Measurements from ENCODE around the gene GEMIN8.

The GEMIN8 gene, protein sequence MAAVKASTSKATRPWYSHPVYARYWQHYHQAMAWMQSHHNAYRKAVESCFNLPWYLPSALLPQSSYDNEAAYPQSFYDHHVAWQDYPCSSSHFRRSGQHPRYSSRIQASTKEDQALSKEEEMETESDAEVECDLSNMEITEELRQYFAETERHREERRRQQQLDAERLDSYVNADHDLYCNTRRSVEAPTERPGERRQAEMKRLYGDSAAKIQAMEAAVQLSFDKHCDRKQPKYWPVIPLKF

DNA sequence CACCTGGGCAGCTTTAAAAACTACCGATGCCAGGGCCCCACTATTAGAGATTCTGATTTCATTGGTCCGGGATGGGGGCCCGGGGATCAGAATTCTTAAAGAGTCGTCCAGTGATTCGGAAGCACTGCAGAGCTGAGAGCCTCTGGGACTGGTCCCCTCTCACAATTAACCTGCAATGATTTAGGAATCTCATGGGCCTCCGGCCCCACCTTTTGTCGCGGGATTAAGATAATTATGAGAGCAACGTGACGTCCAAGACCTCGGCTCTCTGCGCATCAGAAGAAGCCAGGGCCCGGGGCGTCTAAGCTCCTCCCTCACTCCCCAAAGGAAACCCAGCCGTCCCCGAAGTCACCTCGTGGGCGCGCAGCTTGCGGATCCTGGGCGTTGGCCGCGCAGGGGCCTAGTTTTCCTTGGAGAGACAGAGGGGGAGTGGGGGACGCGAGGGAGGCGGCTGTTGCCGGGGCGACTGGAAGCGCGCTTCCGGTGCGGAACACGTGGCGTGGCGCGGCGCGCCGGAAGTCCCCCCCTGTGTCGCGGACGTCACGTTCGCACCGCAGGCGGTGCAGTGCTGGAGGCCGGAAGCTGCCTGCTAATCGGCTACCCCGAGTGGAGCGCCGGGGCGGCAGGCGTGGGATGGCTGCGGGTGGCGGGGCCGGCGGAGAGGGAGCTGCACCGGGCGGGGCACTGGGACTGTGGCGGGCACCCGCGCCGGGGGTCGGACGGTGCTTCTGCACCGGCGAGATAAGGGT is at the start of gene GEMIN8:
Gene GEMIN8 (minus strand): TSS at position 468 of the 749 bp plus-strand sequence. CDS start 8,414 bp downstream, outside the sequence.
- peak; percentile 78 for DNase-seq

DNA sequence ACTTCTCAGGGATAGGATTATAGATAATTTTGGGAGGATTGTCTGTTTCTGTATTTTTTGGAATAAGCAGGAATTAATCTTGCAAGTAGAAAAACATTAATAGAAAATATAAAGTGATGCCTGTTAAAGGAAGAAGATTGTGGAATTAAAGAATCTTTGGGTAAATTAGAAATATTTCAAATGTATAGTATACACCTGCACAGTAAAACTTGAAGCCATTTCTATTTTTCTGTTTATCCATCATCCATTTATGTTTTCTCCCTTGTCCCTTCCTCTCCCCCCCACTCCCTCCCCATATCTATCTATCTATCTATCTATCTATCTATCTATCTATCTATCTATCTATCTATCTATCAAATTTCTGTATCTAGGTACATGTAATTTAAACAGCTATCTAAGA is 46.9 kb upstream of the GEMIN8 start:
- no peak for DNase-seq

DNA sequence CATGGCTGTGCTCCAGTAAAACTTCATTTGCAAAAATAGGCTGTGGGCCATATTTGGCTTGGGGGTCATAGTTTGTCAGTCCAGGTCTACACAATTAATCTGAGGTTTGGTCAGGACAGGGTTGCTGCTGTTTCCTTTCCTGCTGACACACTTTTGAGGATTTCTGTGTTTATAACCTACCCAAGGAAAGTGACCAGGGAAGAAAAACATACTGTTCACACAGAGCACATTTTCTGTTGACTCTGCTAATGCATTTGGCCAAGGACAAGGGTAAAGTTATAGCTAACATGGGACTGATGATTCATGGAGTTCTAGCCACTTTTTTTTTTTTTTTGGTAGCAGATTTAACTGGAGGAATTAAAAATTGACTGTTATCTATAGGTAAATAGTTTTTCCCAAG is 43.9 kb upstream of the GEMIN8 start:
- no peak for DNase-seq

DNA sequence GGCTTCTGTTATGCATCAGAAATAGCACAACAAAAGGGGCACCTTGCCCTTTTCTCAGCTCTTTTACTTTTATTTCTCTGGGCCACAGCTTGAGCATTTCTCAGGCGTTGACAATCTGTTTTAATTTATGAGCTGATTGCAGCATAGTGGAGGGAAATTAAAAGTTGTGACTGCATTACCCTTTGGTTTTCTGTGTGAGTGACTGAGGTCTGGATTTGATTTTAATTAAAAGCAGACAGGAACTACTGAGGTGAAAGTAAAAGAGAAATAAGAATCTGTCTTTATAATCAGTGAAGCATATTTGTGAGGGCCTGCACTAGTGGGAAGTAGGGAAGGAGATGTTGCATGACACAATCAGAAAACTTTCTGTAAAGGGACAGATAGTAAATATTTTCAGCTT is 43.4 kb upstream of the GEMIN8 start:
- DNase-seq: no peak

DNA sequence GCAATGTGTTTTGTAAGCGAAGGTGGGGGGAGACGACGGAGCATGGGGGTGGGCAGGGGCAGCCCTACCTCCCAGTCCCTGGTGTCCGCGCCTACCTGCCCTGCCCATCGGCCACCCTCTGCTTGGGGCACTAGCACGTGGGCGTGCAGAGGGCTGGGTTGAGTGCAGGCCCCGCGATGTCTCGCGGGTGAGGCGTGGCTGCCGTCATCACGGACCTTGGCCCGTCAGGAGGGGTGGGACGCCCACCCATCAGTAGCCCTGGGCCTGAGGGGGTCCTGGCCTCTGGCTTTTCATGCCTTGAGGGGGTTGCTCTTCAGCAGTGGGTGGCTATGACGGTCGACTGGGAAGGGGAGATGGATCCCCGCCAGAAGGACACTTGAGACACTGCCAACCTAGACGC is 36.1 kb upstream of the GEMIN8 start:
- no peak for DNase-seq

DNA sequence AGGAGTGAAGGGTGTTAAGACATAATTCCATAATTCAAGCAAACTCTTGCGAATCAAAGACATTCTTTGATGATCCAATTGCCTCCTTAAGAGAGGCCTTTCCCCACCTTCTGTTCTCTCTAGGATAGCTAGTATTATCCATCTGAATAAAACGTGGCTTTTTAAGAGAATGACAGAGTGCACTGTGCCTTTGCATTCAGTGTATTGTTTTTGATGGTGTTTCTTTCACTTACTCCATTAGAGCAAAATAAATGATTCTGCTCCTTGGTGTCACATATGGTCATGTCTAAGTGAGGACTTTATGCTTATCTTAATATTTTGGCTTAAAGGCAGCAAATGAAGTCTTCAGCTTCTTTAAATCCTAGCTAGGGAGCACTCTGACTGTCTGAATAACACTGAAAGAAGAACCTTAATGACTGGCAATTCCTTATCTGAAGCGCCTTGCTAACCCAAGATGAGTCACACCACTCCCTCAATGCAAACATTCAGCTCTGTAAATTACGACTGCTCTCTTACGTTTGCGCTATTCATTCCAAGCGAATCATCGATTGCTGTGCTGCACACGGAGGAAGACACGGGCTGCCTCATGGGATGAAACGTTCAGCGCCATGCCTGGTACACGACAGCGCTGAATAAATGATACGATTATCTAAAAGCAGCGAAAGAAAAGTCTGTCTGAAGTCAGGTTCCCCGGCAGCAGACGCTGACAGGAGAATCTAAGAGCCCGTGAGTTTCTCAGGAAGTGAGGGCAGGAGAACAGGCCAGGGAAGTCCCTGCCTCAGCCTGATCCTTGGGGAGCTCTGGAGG is 35.1 kb upstream of the GEMIN8 start:
- DNase-seq: no peak

DNA sequence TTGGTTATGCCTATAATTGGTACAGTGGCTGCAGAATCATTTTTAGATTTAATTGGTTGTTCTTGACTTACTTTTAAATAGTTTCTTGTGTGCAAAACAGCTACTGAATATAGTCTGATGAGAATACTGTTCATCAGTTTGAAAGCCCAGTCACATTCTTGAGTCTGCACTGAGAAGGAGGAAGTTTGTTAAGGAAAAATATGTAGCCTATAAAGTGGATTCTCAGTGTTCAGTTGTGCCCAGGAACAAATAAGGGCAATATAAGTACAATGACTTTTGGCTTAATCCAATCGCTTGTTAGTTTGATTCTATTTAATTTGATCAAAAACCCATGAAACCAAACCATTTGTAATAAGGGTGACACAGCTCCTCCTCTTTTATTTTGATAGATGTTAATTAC is 32.8 kb upstream of the GEMIN8 start:
- no peak for DNase-seq

DNA sequence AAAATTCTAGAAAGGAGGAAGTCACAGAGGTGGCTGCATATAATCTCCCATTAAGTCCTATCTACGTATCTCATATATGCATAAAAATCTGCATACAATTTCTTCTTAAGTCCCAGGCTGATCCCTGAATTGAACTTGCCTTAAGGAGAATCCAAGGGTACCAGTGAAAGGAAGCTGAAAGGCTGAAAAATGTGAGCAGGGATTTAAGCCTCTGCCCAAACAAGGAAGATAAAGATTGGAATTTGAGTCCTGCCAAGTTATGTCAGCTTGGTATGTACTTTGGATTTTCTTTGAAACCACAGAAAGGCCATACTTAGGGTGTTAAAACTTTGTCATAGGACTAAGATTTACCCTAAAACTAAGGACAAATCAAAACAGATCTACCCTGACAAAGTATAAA is 26.5 kb upstream of the GEMIN8 start:
- DNase-seq: no peak

DNA sequence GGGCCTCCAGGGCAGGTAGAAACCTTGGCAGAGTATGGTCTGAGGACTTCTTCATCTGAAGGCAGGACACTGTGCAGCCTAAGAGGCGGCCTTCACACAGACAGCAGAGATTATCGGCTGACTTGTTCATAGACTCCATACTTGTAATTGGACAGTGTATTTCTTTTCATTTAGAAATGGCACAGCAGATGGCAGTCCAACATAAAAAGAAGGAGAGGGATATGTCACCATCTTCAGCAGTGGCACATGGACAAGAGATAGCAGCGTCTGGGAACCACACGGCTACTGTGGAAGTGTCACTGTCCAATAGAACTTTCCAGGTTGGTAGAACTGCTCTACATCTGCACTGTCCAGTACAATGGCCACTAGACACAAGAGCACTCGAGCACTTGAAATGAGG is 21.7 kb upstream of the GEMIN8 start:
- no peak for DNase-seq

DNA sequence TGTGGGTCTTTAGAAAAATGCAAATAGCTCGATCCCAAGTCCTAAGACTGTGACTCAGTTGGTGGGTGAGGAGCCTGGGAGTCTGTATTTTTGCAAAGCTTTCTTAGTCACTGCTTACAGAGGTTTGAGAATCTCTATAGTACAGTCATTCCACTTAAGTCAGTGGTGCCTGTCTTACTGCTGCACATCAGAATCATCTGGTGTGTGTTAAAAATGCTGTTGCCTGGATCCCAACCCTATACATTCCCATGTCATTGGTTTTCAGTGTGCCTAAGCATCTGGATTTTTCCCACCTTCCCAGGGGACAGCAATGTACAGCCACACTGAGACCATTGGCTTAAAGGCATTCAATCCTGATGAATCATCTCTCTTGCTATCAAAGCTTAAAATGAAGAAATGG is 21.0 kb upstream of the GEMIN8 start:
- no peak for DNase-seq

DNA sequence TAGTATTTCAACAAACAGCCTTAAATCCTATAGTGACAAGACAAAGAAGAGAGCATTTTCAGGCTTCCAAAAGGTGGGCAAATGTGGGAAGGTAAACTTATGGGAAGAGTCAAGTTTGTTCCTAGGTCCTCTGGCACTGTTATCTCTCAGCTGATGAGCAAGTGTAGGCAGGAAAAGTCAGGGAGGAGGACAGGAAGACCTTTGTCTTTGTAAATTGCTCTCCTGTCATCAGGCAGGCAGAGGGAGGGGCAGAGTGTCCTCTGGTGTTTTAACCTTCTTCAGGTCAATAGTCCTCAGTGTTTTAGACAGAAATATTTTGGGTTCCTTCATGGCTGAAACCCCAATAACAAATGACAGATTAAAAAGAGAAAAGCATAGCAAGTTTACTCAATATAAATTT is 13.5 kb upstream of the GEMIN8 start:
- DNase-seq: no peak

DNA sequence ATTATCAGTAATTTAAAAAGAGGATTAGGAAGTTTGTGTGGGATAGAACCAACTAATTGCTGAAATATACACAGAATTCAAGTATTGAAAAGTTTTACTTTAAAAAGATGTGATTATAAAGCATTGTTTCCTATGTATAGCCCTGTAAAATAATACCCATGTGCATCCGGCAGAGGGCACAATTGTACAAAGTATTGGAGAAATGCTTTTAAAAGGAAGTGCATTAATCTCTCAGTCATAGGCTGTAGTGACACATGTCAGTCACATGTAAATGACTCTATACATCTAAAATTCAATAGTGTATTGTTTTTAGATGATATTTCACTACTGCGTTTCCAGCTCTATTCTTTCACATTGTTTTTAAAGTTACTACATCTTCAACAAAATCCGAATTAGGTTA is 9.7 kb upstream of the GEMIN8 start:
- peak; percentile 7 for DNase-seq

DNA sequence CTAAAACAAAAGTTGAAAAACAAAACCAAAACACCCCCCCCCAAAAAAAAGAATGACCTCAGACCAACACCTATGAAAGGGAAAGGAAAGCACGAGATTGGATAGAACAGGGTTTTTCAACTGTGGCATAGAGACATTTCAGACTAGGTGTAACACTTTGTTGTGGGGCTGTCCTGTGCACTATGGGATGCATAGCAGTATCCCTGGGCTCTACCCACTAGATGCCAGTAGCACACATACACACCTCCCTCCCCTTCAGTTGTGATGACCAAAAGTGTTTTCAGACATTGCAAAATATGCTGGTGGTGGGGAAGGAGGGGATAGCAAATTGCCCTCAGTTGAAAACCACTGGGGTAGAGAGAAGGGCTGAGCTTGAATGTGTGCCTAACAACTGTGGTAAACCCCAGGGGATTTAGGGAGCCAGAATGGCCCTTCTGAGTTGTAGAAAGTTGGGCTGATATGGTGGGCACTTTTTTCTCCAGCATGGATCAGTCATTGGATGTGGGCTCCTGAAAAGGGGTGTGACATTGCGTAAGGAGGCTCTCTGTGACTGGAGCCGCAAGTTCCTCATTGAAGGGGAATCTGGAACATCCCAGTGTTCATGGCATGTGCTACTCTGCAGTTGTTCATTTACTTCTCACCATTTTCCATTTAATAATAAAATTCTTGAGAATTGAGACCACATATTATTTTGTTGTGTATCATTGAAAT is 8.8 kb upstream of the GEMIN8 start:
- DNase-seq: no peak

DNA sequence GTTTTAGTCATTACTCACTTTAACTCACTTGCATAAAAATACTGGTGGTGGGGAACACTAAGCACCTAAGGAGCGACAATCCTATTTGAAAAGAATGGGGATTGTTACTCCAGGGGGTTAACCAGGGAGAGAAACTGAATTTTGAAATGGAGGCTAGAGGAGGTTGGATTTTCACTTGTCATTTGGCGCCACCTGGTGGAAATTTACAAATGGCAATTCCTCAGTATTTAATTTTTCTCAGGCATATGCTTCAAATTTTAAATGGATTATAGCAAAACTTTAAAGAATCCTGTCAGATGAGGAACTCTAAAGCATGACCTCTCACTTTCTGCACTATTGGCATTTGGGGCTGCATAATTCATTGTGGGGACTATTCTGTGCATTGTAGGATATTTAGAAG is 2.7 kb upstream of the GEMIN8 start:
- peak; percentile 15 for DNase-seq

DNA sequence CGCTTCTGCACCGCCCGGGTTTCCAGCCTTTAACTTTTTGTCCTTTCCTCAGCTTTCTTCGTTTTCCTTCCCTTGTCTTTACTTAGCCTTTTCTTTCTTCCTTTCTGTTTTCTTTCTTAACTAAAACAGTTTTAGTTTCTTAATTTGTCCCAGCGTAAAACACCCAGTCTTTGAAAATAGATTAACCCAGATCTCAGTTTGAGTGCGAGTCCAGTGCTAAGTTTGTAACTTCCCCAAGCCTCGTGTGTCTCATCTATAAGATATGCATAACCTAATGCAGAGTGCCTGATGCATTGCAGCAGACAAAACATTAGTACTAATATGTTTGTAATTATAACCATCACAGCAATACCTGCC is 460 bp upstream of the GEMIN8 start:
- no peak for DNase-seq

DNA sequence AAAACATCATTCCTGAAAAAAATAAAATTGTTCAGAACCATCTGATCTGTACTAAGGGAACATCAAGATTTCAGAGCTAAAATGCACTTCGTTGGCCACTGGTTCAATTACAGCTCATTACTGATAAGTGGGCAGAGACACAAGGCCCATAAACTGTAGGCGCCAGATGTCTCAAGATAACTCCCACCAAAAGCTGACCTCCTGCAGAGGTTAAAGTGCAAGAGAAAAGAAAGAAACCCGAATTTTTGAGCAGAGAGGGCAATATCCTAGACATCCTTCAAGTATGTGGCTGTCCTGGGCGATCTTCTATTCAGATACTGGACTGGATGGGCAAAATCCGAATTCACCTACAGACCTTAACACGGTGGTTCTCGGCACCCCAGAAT is 660 bp downstream of the GEMIN8 start:
- DNase-seq: no peak

DNA sequence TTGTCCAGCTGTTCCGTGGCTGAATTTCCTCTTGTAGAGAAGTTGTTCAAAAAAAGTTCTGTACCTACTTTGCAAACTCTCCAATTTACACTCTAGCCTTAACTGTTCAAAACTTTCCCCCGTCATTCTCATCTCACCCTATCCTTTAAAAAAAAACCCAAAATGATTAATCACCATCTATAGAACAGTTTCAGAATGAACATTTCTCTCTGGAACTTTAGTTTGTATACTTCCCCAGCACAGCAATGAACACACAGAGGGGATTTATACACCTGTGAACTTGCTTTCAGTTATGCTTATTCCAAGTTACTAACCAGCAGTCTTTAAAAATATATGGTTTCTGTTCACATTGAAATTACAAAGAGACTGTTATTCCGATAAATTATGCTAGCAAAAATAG is 1.2 kb downstream of the GEMIN8 start:
- no peak for DNase-seq

DNA sequence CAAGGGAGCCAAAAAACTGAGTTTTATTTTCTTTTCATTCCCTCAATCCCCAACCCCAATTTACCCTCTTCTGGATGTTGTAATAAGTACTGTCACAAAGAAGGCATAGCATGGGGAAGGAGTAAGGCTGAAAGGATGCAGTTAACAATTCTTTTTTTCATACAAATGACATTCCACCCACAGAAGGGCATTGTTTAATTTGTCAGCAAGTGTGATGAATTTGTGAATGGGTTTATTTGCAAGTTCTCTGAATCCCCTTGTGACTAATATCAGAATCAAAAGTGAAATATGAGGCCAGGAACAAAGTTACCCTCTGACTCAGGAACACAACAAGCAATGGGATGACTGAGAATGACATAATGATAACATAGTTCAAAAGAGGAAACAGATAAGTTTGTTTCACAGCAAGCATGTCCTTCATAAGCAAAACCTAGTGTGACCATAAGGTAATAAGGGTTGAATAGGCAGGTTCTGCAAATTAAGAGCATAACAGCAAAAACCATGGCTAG is 2.1 kb downstream of the GEMIN8 start:
- no peak for DNase-seq

DNA sequence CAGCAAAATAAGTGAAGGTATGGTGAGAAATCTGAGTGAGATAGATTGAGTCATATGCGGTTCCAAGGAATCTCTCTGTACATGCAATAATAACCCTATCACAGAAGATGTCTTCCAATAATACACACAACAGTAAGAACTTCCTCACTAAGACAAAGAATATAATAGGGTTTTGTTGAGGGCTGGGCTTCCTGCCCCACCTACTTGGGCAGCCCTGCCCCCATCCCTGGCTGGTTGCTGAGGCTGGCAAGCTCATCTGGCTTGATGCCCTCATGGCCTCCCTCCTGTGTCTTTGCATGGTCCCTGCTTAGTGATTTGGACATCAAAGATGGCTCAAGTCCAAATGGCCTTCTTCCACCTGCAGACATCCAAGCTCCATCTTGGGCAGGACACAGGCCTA is 2.7 kb downstream of the GEMIN8 start:
- DNase-seq: peak; percentile 11

DNA sequence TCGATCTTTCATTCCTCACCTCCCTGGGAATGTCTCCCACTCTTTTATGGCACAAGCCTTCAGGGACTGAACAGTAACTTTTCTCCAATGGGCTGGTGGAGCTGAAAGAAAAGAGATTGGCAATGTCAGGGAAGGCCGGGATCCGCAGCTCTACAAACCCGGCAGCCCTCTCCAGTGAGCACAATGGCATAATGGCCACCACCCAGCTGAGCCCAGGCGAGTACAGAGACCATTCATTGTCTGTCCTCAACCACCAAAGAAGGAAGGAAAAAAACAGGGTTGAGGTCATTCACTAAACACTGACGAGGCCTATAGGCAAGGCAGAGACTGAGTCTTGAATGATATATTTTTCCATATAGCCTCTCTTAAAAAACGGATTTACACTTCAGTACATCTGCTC is 3.6 kb downstream of the GEMIN8 start:
- DNase-seq: no peak

DNA sequence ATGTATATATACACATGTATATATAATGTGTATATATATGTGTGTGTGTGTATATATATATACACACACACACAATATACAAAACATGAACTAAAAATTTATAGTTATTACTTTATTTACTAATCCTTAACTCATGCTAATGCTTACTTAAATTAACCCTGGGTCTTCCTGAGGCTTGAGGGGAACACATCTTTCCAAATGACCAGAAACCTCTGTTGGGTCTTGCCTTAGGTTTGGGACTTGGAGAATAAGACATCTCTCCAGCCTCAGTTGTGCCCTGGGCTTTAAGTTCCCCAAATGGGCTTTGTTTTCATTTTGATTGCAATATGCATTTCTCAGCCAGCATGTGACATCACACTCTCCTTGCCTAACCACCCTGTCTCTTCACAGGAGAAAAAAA is 7.7 kb downstream of the GEMIN8 start:
- no peak for DNase-seq

DNA sequence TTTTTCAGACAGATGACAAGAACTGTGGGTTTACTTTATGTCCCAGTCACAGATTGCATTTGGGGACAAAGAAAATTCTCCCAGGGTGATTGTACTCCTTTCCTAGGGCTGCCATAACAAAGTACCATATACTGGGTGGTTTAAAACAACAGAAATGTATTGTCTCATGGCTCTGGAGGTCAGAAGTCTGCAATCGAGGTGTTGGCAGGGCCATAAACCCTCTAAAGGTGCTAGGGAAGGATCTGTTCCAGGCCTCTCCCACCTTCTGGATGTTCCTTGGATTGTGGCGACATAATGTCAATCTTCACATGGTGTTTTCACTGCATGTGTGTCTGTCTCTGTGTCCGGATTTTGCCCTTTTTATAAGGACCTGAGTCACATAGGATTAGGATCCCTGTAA is 12.3 kb downstream of the GEMIN8 start:
- DNase-seq: no peak

DNA sequence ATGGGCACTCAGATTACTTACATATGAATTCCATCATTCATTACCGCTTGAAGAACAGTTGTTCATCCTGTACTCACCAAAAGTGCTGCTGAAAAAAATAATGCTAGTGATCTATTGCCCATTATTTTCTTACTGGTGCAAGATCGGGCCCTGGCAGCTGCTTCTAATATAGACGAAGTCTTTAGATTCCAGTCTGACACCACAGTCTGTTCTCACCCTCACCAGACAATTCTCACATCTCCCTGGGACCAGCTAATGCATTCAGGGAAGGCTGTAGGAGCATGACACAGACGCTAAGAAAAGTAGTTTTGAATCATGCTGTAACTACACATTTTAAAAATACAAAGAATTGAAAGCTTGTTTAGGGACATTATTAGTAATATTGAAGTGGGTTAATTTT is 13.8 kb downstream of the GEMIN8 start:
- no peak for DNase-seq
